A673 (cell line): ENCODE measurements around the gene GFOD2. TPM values are rescaled to one million over a fixed set of nuclear protein-coding genes. Genes with fewer than 3 reads are reported as not detected.

Experiments used
- BruUV-seq: library from RNA; stranded (reverse); fragments of 400-500 nt; replicated peaks from 2 replicates; lab custom pipeline; 2021; lab: Mats Ljungman, UMichigan
- CTCF ChIA-PET: fragments of 300-600 bp; sonication (Branson Sonifier 250); formaldehyde crosslinking; loops from one replicate; lab custom pipeline; 2022; ENCODE audit warnings: antibody characterized with exemption; lab: Charles Lee
- POLR2A ChIA-PET: fragments of 300-600 bp; sonication (Branson Sonifier 250); formaldehyde crosslinking; loops from one replicate; lab custom pipeline; 2022; ENCODE audit warnings: antibody characterized with exemption; ENCODE audit not compliant: low non-redundant PET; lab: Charles Lee
- DNase-seq: peaks from one replicate; pipeline ENCODE4 v3.0.0-alpha.2; 2015; ENCODE audit warnings: low spot score
- H3K27ac ChIP-seq: fragments of 200-600 bp; sonication (generic); 2 replicates; pipeline ENCODE4 v1.5.1; 2016; ENCODE audit warnings: mixed run types, low read depth, mild to moderate bottlenecking, mixed read lengths, antibody characterized with exemption, low read length; ENCODE audit not compliant: poor library complexity, severe bottlenecking
- H3K27me3 ChIP-seq: fragments of 200-600 bp; sonication (generic); replicated peaks from 2 replicates; pipeline ENCODE4 v1.6.1; 2017; ENCODE audit warnings: mixed run types, low read depth, mild to moderate bottlenecking, mixed read lengths, antibody characterized with exemption, low read length; ENCODE audit not compliant: insufficient read depth, poor library complexity
- H3K36me3 ChIP-seq: fragments of 200-600 bp; sonication (generic); 2 replicates; pipeline ENCODE4 v1.6.1; 2016; ENCODE audit warnings: mixed run types, mild to moderate bottlenecking, mixed read lengths, antibody characterized with exemption, low read length; ENCODE audit not compliant: insufficient read depth, poor library complexity, severe bottlenecking
- H3K4me1 ChIP-seq: fragments of 200-600 bp; sonication (generic); 2 replicates; pipeline ENCODE4 v1.6.1; 2017; ENCODE audit warnings: mixed run types, mild to moderate bottlenecking, mixed read lengths, antibody characterized with exemption, low read length; ENCODE audit not compliant: insufficient read depth, poor library complexity, severe bottlenecking
- H3K4me3 ChIP-seq: fragments of 200-600 bp; sonication (generic); 2 replicates; pipeline ENCODE4 v1.5.1; 2016; ENCODE audit warnings: low read depth, mixed run types, mild to moderate bottlenecking, mixed read lengths, low read length; ENCODE audit not compliant: poor library complexity, severe bottlenecking
- H3K9me3 ChIP-seq: fragments of 200-600 bp; sonication (generic); 2 replicates; pipeline ENCODE4 v1.6.1; 2016; ENCODE audit warnings: mixed run types, low read depth, mild to moderate bottlenecking, mixed read lengths, antibody characterized with exemption, low read length; ENCODE audit not compliant: poor library complexity, severe bottlenecking
- CTCF ChIP-seq: fragments of 300-800, 200-600 bp; sonication (generic); conservative IDR thresholded peaks from 2 replicates; pipeline ENCODE4 v1.5.1; 2017; ENCODE audit warnings: low read depth, mild to moderate bottlenecking, antibody characterized with exemption, low read length, moderate library complexity, mixed read lengths
- EZH2 ChIP-seq: fragments of 200-600 bp; sonication (generic); IDR thresholded peaks from 2 replicates; pipeline ENCODE4 v1.6.1; 2017; ENCODE audit warnings: borderline replicate concordance, low read depth, mild to moderate bottlenecking, mixed read lengths, antibody characterized with exemption, low read length; ENCODE audit not compliant: poor library complexity, severe bottlenecking
- intact Hi-C: fragments of 100-400 bp; cut with micrococcal nuclease; formaldehyde crosslinking; loops from one replicate; pipeline ENCODE4 v1.10.0; 2022; ENCODE audit not compliant: unreplicated experiment
- total RNA-seq: library from RNA; stranded (reverse); gene quantifications from 2 replicates; pipeline ENCODE4 v1.2.3, GENCODE V29; 2021

GFOD2 gene
- total RNA-seq, 1 experiment from 2014 or later = 22.6 TPM

- no peak overlapping the region for H3K27ac ChIP-seq
- intact Hi-C loops = no loop called here
- DNase-seq = no peak
- CTCF ChIA-PET = no interaction called here
- H3K4me3 ChIP-seq = no peak overlapping the region
- no peak for TF ChIP-seq CTCF
- no peak for TF ChIP-seq EZH2
- POLR2A ChIA-PET = no interaction called here
- no peaks in the 10 kb centered on the region for H3K9me3 ChIP-seq
- no TSS peak for BruUV-seq
- H3K4me1 ChIP-seq = no peaks in the 10 kb centered on the region
- H3K27me3 ChIP-seq = no peaks in the 10 kb centered on the region
- peaks cover 16% of the 10 kb centered on the region for H3K36me3 ChIP-seq
Observed at GRCh38 chr16:67685388-67686112, 33.6 kb downstream of the GFOD2 start.

GRCh38 chr16:67683767-67684166 is 35.3 kb downstream of the GFOD2 start:
- no TSS peak for BruUV-seq
- peaks cover 16% of the 10 kb centered on the region for H3K36me3 ChIP-seq
- intact Hi-C loops = no loop called here
- ChIA-PET POLR2A (no interaction called here), CTCF (no interaction called here)
- DNase-seq = no peak
- no peaks in the 10 kb centered on the region for H3K9me3 ChIP-seq
- TF ChIP-seq EZH2 = no peak
- no peak for TF ChIP-seq CTCF
- H3K27me3 ChIP-seq = no peaks in the 10 kb centered on the region
- H3K4me1 ChIP-seq = no peaks in the 10 kb centered on the region
- no peak overlapping the region for H3K27ac ChIP-seq
- no peak overlapping the region for H3K4me3 ChIP-seq

GRCh38 chr16:67679935-67680897 is 38.9 kb downstream of the GFOD2 start:
- POLR2A ChIA-PET = no interaction called here
- intact Hi-C loops = no loop called here
- H3K27me3 ChIP-seq = no peaks in the 10 kb centered on the region
- no peak for TF ChIP-seq CTCF
- TF ChIP-seq EZH2 = no peak
- no peaks in the 10 kb centered on the region for H3K9me3 ChIP-seq
- no peak overlapping the region for H3K4me3 ChIP-seq
- H3K27ac ChIP-seq = no peak overlapping the region
- H3K36me3 ChIP-seq = peaks cover 16% of the 10 kb centered on the region
- BruUV-seq = no TSS peak
- DNase-seq = no peak
- CTCF ChIA-PET = no interaction called here
- H3K4me1 ChIP-seq = no peaks in the 10 kb centered on the region
